ENCODE data around the gene PRDM4. TPM values are rescaled to one million over a fixed set of nuclear protein-coding genes. Genes with fewer than 3 reads are reported as not detected.

PRDM4 gene
- total RNA-seq, 2 donors from 2014 or later, result 20.0 to 24.5 TPM

- no peaks in the 10 kb centered on the region for H3K9me3 ChIP-seq (ENCODE audit: control insufficient read depth, low read length)
- Mint-ChIP-seq H3K9me3 (no peaks in the 10 kb centered on the region), H3K4me3 (no peak overlapping the region), H3K27me3 (ENCODE audit: insufficient read depth) (peaks cover 4% of the 10 kb centered on the region), H3K36me3 (ENCODE audit: low read depth) (no peaks in the 10 kb centered on the region), H3K4me1 (no peaks in the 10 kb centered on the region), H3K27ac (no peak overlapping the region)
- no peak overlapping the region for H3K9ac ChIP-seq (ENCODE audit: extremely low read depth, low read length, poor library complexity, severe bottlenecking)
- H3K36me3 ChIP-seq (ENCODE audit: control insufficient read depth, insufficient read depth, low read length), result no peaks in the 10 kb centered on the region
- peaks cover 2% of the 10 kb centered on the region for H3K27me3 ChIP-seq (ENCODE audit: control insufficient read depth, insufficient read depth, low read length, poor library complexity, severe bottlenecking)
- no peak for TF ChIP-seq CTCF (conservative IDR thresholded peaks at IDR 0.05)
- no peak overlapping the region for H3K27ac ChIP-seq (ENCODE audit: low read depth, low read length)
- no peak overlapping the region for H3K4me3 ChIP-seq (ENCODE audit: low read length)
- WGBS, 2 experiments (ENCODE audit: insufficient coverage in 1 of 2, insufficient read length in 1 of 2), result 67% methylated on average over 1 of the region's 3 CpGs; no CpG with 5 or more reads in 1 of the 2 experiments
- DNase-seq, result no peak
- H3K4me1 ChIP-seq (ENCODE audit: control insufficient read depth, insufficient read depth, low read length), result no peaks in the 10 kb centered on the region
These were observed 42.2 kb upstream of the PRDM4 start for GRCh38 chr12:107803092-107803491.

- H3K36me3 Mint-ChIP-seq (ENCODE audit: low read depth), result no peaks in the 10 kb centered on the region
These were observed 40.2 kb upstream of the PRDM4 start for GRCh38 chr12:107801150-107801549.

GRCh38 chr12:107798580-107798979 lies 37.6 kb upstream of the PRDM4 start:
- 90 to 100% methylated on average over 2 to 3 of the region's 3 CpGs for WGBS, 2 experiments (ENCODE audit: insufficient coverage in 1 of 2, insufficient read length in 1 of 2)
- no peak for TF ChIP-seq CTCF (conservative IDR thresholded peaks at IDR 0.05)
- Mint-ChIP-seq H3K4me3 (no peak overlapping the region), H3K27me3 (ENCODE audit: insufficient read depth) (peaks cover 25% of the 10 kb centered on the region), H3K4me1 (peaks cover 8% of the 10 kb centered on the region), H3K9me3 (no peaks in the 10 kb centered on the region), H3K27ac (no peak overlapping the region), H3K36me3 (ENCODE audit: low read depth) (no peaks in the 10 kb centered on the region)
- H3K9ac ChIP-seq (ENCODE audit: extremely low read depth, low read length, poor library complexity, severe bottlenecking), result no peak overlapping the region
- no peak overlapping the region for H3K27ac ChIP-seq (ENCODE audit: low read depth, low read length)
- no peaks in the 10 kb centered on the region for H3K9me3 ChIP-seq (ENCODE audit: control insufficient read depth, low read length)
- no peaks in the 10 kb centered on the region for H3K4me1 ChIP-seq (ENCODE audit: control insufficient read depth, insufficient read depth, low read length)
- no peak overlapping the region for H3K4me3 ChIP-seq (ENCODE audit: low read length)
- no peak for DNase-seq
- H3K27me3 ChIP-seq (ENCODE audit: control insufficient read depth, insufficient read depth, low read length, poor library complexity, severe bottlenecking), result peaks cover 21% of the 10 kb centered on the region
- H3K36me3 ChIP-seq (ENCODE audit: control insufficient read depth, insufficient read depth, low read length), result no peaks in the 10 kb centered on the region

More at GRCh38 chr12:107801150-107801549, 40.2 kb upstream of the PRDM4 start:
- no peak for DNase-seq
- no peak for TF ChIP-seq CTCF (conservative IDR thresholded peaks at IDR 0.05)
- Histone ChIP-seq H3K27me3 (ENCODE audit: control insufficient read depth, insufficient read depth, low read length, poor library complexity, severe bottlenecking) (peaks cover 15% of the 10 kb centered on the region), H3K9me3 (ENCODE audit: control insufficient read depth, low read length) (no peaks in the 10 kb centered on the region), H3K27ac (ENCODE audit: low read depth, low read length) (no peak overlapping the region), H3K36me3 (ENCODE audit: control insufficient read depth, insufficient read depth, low read length) (no peaks in the 10 kb centered on the region), H3K4me3 (ENCODE audit: low read length) (no peak overlapping the region), H3K9ac (ENCODE audit: extremely low read depth, low read length, poor library complexity, severe bottlenecking) (no peak overlapping the region), H3K4me1 (ENCODE audit: control insufficient read depth, insufficient read depth, low read length) (no peaks in the 10 kb centered on the region)
- no peak overlapping the region for H3K27ac Mint-ChIP-seq
- no peaks in the 10 kb centered on the region for H3K4me1 Mint-ChIP-seq
- H3K9me3 Mint-ChIP-seq, result no peaks in the 10 kb centered on the region
- peaks cover 11% of the 10 kb centered on the region for H3K27me3 Mint-ChIP-seq (ENCODE audit: insufficient read depth)
- no peak overlapping the region for H3K4me3 Mint-ChIP-seq

All from endodermal cell (in vitro differentiated cells).